ENCODE data around the gene MRPS27. TPM values are rescaled to one million over a fixed set of nuclear protein-coding genes. Genes with fewer than 3 reads are reported as not detected.

The MRPS27 gene
- total and polyA plus RNA-seq, 9 donors = 37.0 to 46.6 (median 41.9) TPM

DNA sequence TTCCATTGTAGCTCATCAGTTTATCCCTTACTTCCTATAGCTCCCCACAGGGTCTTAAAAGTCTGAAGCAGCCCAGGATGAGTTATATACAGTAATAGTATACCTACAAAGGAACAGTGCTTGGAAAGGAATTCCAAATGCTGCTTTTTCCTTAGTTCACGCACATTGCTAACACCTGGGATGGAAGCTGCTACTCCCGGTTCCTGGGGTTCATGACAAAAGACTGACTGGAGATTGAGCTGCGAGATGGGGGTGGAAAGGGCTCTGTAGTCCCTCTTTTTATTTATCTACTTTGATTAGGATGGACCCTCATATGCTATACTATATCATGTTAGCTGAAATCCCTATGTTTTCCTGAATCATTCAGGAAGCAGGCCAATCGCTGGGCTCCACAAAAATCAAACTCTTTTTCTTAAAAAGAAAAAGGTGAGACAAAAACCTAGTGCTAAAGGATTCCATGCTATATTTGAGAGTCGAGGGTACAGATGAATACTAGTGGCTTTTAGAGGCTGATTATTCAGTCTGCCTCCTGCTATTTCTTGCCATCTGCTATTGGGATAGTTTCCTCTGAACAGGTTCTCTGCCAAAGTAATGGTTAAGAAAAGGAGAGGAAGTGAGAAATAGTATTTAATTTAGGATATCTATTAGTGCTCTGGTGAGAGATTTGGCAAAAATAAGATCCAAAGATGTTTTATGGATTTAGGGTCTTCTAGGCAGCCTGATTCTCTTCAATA is 81.2 kb downstream of the MRPS27 start:
- Histone ChIP-seq H3K9me3 (replicated peaks; ENCODE audit: control insufficient read depth, low read depth, low read length) (no peaks in the 10 kb centered on the region), H3K4me1 (ENCODE audit: control insufficient read depth, insufficient read depth, low read length) (no peaks in the 10 kb centered on the region), H3K4me3 (ENCODE audit: low read length) (no peak overlapping the region), H3K27ac (ENCODE audit: low read length) (no peak overlapping the region), H3K36me3 (ENCODE audit: control insufficient read depth, insufficient read depth, low read length) (peaks cover 9% of the 10 kb centered on the region), H3K27me3 (ENCODE audit: control insufficient read depth, insufficient read depth, low read length) (no peaks in the 10 kb centered on the region)
- no peak for DNase-seq
- 14% methylated on average over 1 of the region's 5 CpGs for WGBS (ENCODE audit: insufficient coverage)

DNA sequence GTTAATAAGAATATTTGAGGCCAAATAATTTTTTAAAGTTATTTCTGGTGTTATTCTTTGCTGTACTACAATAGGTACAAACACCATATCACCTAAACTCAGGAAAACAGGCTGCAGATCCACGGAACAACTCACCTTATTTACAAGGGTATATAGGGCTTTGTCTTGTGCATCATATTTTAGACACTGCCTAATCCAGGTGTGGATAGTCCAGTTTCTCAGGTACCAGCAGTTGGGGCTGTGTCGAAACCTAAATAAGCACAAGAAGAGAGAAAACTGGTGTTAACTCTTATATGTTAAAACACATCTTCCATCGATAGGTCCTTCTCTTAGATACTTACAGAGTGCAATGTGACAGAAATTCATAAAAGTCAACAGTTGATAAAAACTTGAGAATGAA is 82.2 kb downstream of the MRPS27 start:
- no peaks in the 10 kb centered on the region for H3K27me3 ChIP-seq (ENCODE audit: control insufficient read depth, insufficient read depth, low read length)
- no peak for DNase-seq
- H3K4me1 ChIP-seq (ENCODE audit: control insufficient read depth, insufficient read depth, low read length) = no peaks in the 10 kb centered on the region
- no CpG with 5 or more reads among the region's 3 CpGs for WGBS (ENCODE audit: insufficient coverage)
- H3K9me3 ChIP-seq (replicated peaks; ENCODE audit: control insufficient read depth, low read depth, low read length) = no peaks in the 10 kb centered on the region
- H3K36me3 ChIP-seq (ENCODE audit: control insufficient read depth, insufficient read depth, low read length) = peaks cover 9% of the 10 kb centered on the region
- no peak overlapping the region for H3K4me3 ChIP-seq (ENCODE audit: low read length)
- H3K27ac ChIP-seq (ENCODE audit: low read length) = no peak overlapping the region

DNA sequence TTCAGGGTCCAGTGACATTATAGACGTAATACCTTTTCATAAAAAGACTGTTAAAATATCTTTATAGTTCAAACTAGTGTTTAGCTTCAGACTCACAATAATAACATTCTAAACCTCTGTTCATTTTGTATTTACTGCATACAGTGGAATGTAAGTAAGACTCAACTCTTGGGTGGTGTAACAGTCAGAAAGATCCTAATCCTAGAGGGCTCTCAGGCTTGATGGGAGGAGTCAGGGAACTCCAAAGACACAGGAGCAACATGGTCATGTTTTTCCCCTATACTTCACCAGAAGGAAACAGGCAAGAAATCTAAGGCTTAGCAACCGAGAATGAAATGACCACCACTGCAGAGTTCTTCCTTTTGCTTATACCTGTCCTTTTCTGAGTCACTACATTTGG is 82.6 kb downstream of the MRPS27 start:
- no peaks in the 10 kb centered on the region for H3K4me1 ChIP-seq (ENCODE audit: control insufficient read depth, insufficient read depth, low read length)
- DNase-seq = no peak
- no peak overlapping the region for H3K4me3 ChIP-seq (ENCODE audit: low read length)
- H3K27me3 ChIP-seq (ENCODE audit: control insufficient read depth, insufficient read depth, low read length) = no peaks in the 10 kb centered on the region
- H3K36me3 ChIP-seq (ENCODE audit: control insufficient read depth, insufficient read depth, low read length) = peaks cover 9% of the 10 kb centered on the region
- no peaks in the 10 kb centered on the region for H3K9me3 ChIP-seq (replicated peaks; ENCODE audit: control insufficient read depth, low read depth, low read length)
- no peak overlapping the region for H3K27ac ChIP-seq (ENCODE audit: low read length)
- WGBS (ENCODE audit: insufficient coverage) = no CpG with 5 or more reads among the region's 2 CpGs

DNA sequence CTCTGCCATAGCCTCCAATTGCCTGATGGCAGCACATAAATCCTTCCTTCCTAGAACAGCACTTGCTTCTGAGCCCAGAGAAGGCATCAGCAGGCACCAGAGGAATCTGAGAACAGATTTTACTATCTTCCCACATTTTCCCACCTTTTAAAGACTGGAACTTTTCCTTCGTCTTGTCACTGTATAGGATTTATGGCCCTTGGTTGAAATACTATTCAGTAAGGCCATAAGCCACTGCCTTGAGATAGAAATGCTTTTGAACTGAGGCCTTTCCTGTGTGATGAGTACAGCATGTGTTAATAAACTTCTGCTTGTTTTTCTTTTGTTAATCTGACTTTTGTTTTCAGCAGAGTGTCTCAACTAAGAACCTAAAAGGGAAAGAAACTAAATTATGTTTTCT is 84.3 kb downstream of the MRPS27 start:
- H3K27ac ChIP-seq (ENCODE audit: low read length) = no peak overlapping the region
- no CpG with 5 or more reads among the region's 1 CpG for WGBS (ENCODE audit: insufficient coverage)
- H3K9me3 ChIP-seq (replicated peaks; ENCODE audit: control insufficient read depth, low read depth, low read length) = no peaks in the 10 kb centered on the region
- no peaks in the 10 kb centered on the region for H3K27me3 ChIP-seq (ENCODE audit: control insufficient read depth, insufficient read depth, low read length)
- no peak overlapping the region for H3K4me3 ChIP-seq (ENCODE audit: low read length)
- H3K36me3 ChIP-seq (ENCODE audit: control insufficient read depth, insufficient read depth, low read length) = peaks cover 15% of the 10 kb centered on the region
- H3K4me1 ChIP-seq (ENCODE audit: control insufficient read depth, insufficient read depth, low read length) = no peaks in the 10 kb centered on the region
- no peak for DNase-seq

DNA sequence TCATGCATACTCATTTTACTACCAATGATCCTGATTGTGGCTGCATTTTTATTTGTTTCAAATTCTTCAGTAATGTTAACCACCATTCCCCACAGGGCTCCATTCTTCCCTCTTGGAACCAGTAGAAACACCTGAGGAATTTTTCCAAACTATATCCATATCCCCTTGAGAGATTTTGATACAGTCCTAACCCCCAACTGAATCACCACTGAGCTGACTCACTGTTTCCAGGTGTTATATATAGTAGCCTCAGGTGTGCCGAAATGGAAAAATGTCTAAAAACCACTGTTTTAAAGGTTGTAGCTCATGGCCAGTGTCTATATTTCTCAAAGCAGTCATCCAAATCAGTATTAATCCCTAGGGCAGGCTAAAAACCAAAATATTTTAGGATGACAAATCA is 85.2 kb downstream of the MRPS27 start:
- Histone ChIP-seq H3K4me1 (ENCODE audit: control insufficient read depth, insufficient read depth, low read length) (no peaks in the 10 kb centered on the region), H3K27ac (ENCODE audit: low read length) (no peak overlapping the region), H3K27me3 (ENCODE audit: control insufficient read depth, insufficient read depth, low read length) (no peaks in the 10 kb centered on the region), H3K36me3 (ENCODE audit: control insufficient read depth, insufficient read depth, low read length) (peaks cover 22% of the 10 kb centered on the region), H3K4me3 (ENCODE audit: low read length) (no peak overlapping the region), H3K9me3 (replicated peaks; ENCODE audit: control insufficient read depth, low read depth, low read length) (no peaks in the 10 kb centered on the region)
- DNase-seq = no peak
- no CpG with 5 or more reads among the region's 1 CpG for whole genome bisulfite sequencing (ENCODE audit: insufficient coverage)

DNA sequence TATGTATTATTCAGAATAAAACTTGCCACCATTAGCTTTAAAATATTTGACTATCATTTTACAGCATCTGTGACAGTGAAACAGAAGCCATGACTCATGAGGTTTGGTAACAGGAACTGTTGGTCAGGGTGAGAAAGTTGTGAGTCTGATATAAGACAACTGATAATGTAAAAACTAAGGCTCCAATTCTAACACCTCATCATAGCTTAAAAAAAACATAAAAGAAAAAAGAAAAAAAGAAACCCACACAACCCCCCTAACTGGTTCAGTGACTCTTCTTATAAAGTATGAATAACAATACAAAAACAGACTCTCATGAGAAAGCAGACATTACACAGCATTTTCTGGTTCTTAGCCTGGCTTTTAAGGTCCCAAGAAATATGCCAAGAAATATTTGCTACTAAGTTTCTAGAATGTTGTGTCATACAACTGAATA is 85.8 kb downstream of the MRPS27 start:
- Histone ChIP-seq H3K9me3 (replicated peaks; ENCODE audit: control insufficient read depth, low read depth, low read length) (no peaks in the 10 kb centered on the region), H3K36me3 (ENCODE audit: control insufficient read depth, insufficient read depth, low read length) (peaks cover 25% of the 10 kb centered on the region), H3K4me1 (ENCODE audit: control insufficient read depth, insufficient read depth, low read length) (no peaks in the 10 kb centered on the region), H3K27ac (ENCODE audit: low read length) (no peak overlapping the region), H3K27me3 (ENCODE audit: control insufficient read depth, insufficient read depth, low read length) (no peaks in the 10 kb centered on the region), H3K4me3 (ENCODE audit: low read length) (no peak overlapping the region)
- peak; percentile 42 for DNase-seq

DNA sequence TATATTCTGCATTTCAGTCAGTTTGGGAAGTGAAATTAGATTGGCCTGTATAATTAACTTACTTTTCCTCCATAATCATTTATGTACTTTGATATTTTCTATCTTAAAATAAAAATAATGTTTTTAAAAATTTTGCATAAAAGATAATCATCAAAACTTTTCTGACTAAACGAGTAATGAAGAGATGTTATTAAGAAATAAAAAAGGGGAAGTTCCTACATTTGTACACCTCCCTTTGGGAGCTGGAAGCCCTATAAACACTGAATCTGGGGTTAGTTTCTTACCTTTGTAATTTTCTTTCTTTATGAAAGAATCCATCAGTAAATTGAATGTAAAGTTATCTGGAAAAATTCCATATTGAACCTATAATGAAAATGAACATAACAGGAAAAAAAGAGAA is 86.2 kb downstream of the MRPS27 start:
- Histone ChIP-seq H3K27ac (ENCODE audit: low read length) (no peak overlapping the region), H3K4me1 (ENCODE audit: control insufficient read depth, insufficient read depth, low read length) (no peaks in the 10 kb centered on the region), H3K27me3 (ENCODE audit: control insufficient read depth, insufficient read depth, low read length) (no peaks in the 10 kb centered on the region), H3K36me3 (ENCODE audit: control insufficient read depth, insufficient read depth, low read length) (peaks cover 28% of the 10 kb centered on the region), H3K4me3 (ENCODE audit: low read length) (no peak overlapping the region), H3K9me3 (replicated peaks; ENCODE audit: control insufficient read depth, low read depth, low read length) (no peaks in the 10 kb centered on the region)
- no peak for DNase-seq
- WGBS (ENCODE audit: insufficient coverage) = no CpG with 5 or more reads among the region's 1 CpG

DNA sequence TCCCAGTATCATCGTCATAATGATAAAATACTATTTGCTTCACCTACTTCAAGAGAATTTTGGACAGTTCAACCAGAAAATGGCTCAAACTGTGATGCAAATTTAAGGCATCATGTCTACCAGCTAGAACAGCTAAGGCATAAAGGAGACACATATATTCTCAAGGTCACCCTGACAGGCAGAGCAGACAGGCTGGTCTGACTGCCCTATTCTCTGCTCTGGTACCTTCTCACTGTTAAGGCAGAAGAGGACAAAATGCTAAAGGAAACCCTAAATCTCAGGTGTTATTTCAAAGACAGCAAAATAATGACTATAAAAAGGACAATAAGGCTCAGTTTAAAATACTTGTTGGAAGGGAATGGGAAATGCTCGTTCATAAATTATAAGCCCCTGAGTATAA is 87.2 kb downstream of the MRPS27 start:
- H3K4me3 ChIP-seq (ENCODE audit: low read length) = no peak overlapping the region
- no peaks in the 10 kb centered on the region for H3K4me1 ChIP-seq (ENCODE audit: control insufficient read depth, insufficient read depth, low read length)
- no peaks in the 10 kb centered on the region for H3K27me3 ChIP-seq (ENCODE audit: control insufficient read depth, insufficient read depth, low read length)
- 85% methylated on average over 1 of the region's 2 CpGs for WGBS (ENCODE audit: insufficient coverage)
- H3K27ac ChIP-seq (ENCODE audit: low read length) = no peak overlapping the region
- no peaks in the 10 kb centered on the region for H3K9me3 ChIP-seq (replicated peaks; ENCODE audit: control insufficient read depth, low read depth, low read length)
- DNase-seq = no peak
- H3K36me3 ChIP-seq (ENCODE audit: control insufficient read depth, insufficient read depth, low read length) = peaks cover 28% of the 10 kb centered on the region

DNA sequence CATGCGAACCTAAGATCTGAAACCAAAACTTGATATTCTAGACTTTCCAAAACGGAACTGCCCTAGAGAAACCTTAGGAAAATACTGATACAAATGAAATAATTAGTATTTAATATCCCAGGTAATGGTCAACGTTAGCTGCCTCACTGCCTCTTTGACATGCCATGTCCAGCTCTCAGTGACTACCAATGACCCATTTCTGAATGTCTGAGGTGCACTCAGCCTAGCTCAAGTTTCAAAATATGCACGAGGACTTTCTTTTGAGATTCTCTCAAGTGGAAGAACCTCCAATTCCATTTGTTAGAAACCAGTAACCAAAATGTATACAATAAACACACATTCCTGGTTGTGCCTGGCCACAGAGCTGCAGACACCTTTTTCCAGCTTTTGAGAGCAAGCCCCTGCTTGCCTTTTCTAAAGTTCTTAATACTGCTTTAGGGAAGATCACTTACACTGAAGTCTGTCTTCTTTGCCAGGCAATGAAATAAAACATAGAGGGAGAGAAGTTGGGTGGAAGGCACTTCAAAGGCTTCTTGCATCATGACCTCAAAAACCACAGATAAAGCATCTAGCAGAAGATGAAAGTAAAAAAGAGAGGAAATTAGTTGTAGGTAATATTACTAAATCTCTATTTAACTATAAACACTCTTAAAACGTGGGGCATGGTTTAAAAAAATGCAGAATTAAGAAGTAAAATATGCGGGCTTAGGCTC is 87.9 kb downstream of the MRPS27 start:
- Histone ChIP-seq H3K4me3 (ENCODE audit: low read length) (no peak overlapping the region), H3K9me3 (replicated peaks; ENCODE audit: control insufficient read depth, low read depth, low read length) (no peaks in the 10 kb centered on the region), H3K36me3 (ENCODE audit: control insufficient read depth, insufficient read depth, low read length) (peaks cover 26% of the 10 kb centered on the region), H3K27ac (ENCODE audit: low read length) (no peak overlapping the region), H3K4me1 (ENCODE audit: control insufficient read depth, insufficient read depth, low read length) (no peaks in the 10 kb centered on the region), H3K27me3 (ENCODE audit: control insufficient read depth, insufficient read depth, low read length) (no peaks in the 10 kb centered on the region)
- DNase-seq = no peak
- WGBS (ENCODE audit: insufficient coverage) = 85% methylated on average over 2 of the region's 6 CpGs

DNA sequence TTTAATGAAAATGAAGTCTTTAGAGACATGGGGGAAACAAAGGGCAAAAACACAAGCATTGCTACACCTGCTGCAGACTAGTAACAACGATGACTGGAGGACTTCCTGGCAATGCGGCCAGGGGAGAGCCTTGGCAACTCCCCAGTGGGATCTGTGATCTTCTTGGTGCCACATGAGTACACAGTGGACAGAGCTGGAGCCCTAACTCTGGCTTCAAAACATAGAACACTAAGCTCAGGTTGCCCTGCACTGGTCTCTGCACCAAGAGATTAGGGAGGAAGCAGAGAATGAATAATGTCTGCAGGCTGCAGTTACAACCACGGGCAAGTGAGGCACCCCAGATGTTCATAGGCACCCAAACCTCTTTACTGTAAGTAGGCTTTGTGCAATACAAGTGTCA is 91.1 kb downstream of the MRPS27 start:
- 70% methylated on average over 3 of the region's 3 CpGs for WGBS (ENCODE audit: insufficient coverage)
- Histone ChIP-seq H3K36me3 (ENCODE audit: control insufficient read depth, insufficient read depth, low read length) (peaks cover 47% of the 10 kb centered on the region), H3K27ac (ENCODE audit: low read length) (no peak overlapping the region)

More for the DNA sequence above, 91.1 kb downstream of the MRPS27 start:
- Histone ChIP-seq H3K4me1 (ENCODE audit: control insufficient read depth, insufficient read depth, low read length) (peaks cover 4% of the 10 kb centered on the region), H3K4me3 (ENCODE audit: low read length) (no peak overlapping the region), H3K9me3 (replicated peaks; ENCODE audit: control insufficient read depth, low read depth, low read length) (no peaks in the 10 kb centered on the region), H3K27me3 (ENCODE audit: control insufficient read depth, insufficient read depth, low read length) (no peaks in the 10 kb centered on the region)
- no peak for DNase-seq

All from muscle of leg (tissue), 11 donors.